ENCODE results near the gene ZBTB3.
"Not testable (repeated sequence)": the region's sequence is repeated elsewhere in the genome, so short reads cannot be mapped to it uniquely, and the experiment has no call there.

The ZBTB3 gene

GRCh38 chr11:62753736-62754603 lies at the start of gene ZBTB3:
Gene ZBTB3, minus strand, starts transcription at chr11:62754160. Its CDS starts 496 bp downstream, at chr11:62753664.
- in situ Hi-C loops (cut with MboI; ENCODE audit: low sequenced_read_pairs) = no loop called here

DNA sequence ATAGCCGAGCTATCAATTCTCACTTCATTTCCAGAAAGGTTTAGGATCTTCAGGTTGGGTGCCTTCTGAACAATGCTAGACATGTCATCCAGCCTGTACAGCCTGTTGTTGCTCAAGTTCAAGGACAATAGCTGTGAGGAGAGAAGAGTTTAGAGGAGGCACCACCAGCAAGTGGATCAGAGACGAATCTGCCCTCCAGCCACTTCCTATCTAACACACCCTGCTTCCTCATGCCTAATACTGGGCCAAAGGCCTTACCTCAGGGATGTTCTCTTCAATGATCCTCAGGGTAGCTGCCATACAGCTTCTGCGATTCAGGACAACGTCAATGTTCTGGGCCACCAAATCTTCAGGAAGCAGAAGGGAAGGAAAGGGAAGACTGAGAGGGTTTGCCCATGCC lies 47.1 kb upstream of the ZBTB3 start:
- in situ Hi-C loops (cut with MboI; ENCODE audit: low sequenced_read_pairs) = no loop called here

- in situ Hi-C loops (cut with MboI; ENCODE audit: low sequenced_read_pairs) = no loop called here
These were observed 45.5 kb upstream of the ZBTB3 start for GRCh38 chr11:62799486-62799885.

DNA sequence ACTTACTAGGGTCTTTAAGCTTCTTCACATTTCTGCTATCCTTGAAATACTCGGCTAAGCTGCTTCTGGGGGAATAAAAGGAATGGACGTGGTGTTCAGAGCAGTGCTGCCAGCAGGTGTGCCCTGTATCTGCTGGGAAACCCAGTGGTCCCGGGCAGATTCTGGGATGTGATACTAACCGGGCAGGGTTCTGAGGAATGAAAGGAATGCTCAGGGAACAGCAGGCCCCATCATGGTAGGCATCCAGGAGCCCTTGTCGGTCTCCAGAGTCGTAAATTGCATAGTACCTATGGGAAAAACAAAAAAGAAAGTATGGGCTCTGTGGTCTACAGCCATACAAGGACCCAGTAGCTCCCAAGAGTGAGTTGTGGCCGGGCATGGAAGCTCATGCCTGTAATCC lies 42.3 kb upstream of the ZBTB3 start:
- in situ Hi-C loops (cut with MboI; ENCODE audit: low sequenced_read_pairs) = no loop called here

DNA sequence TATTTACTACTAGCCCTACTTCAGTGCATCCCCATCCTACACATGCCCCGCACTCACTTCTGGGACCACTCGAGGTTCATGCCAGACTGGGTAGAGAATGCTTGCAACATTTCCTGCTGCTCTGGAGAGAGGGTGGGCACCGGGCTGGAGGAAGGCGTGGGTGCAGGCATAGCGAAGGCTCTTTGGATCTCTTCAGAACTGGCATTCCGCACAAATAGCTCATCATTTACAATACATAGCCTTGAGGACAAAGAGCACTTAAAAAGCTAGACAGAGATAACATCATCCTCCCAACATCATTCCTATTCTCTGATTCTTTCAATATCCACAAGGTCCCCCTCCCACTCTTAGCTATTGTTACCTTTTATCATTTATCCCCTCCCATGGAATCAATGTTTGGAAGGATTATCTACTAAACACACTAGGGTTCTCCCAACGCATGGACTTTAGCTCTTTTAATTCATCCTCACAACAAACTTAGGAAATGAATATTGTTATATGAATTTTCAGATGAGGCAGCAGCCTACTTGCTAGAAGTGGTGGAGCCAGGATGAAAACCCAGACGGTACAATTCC lies 40.3 kb upstream of the ZBTB3 start:
- in situ Hi-C loops (cut with MboI; ENCODE audit: low sequenced_read_pairs) = no loop called here

- in situ Hi-C loops (cut with MboI; ENCODE audit: low sequenced_read_pairs) = no loop called here
These were observed 38.2 kb upstream of the ZBTB3 start for GRCh38 chr11:62792202-62792575.

DNA sequence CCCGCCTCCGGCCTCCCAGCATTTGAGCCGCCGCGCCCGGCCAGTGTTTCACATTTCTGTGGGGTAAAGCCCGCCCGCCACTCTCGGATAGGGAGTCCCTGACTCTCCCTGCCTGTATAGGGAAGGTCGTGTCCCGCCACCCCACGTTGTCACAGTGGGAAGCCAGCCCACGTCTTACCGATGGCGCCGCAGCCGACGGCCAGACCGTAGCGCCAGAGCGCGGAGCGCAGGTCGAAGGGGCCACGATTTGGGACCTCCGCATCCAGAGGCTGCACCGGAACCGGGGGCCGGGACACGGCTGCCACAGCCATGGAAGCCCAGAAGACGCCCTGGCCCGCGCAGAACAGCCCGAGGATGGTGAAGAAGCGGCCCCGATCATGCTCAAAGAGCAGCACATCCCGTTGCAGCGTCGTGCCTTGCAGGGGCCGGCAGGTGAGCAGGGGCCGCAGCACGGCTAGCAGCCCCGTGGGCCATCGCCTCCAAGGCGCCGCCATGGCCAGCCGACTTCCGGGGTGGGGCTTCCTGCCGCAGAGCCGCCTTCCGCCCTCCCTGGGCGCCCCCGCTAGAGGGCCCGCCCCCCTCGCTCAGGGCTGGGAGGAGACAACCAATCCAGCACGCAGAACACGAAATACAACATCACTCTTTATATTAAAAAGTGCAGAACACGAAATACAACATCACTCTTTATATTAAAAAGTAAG lies 37.7 kb upstream of the ZBTB3 start, which contains the start of gene TMEM223:
Gene TMEM223, minus strand, starts transcription at position 506 of the 701 bp plus-strand sequence. Its CDS starts 12 bp downstream, at position 494.
- in situ Hi-C loops (cut with MboI; ENCODE audit: low sequenced_read_pairs) = no loop called here

- in situ Hi-C loops (cut with MboI; ENCODE audit: low sequenced_read_pairs) = no loop called here
These were observed 35.6 kb upstream of the ZBTB3 start for GRCh38 chr11:62789576-62789975.

DNA sequence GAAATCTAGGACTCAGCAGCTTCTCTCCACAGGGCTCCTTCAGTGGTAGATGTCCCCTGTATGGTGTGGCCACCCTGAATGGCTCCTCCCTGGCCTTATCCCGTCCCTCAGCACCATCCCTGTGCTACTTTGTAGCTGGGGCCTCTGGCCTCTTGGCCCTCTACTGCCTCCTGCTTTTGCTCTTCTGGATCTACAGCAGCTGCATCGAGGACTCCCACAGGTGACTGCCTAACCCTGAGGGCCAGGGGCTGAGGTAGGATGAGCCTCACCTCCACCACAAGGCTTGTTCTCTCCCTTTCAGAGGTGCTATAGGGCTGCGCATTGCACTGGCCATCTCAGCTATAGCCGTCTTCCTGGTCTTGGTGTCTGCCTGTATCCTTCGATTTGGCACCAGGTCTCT lies 35.0 kb upstream of the ZBTB3 start:
- in situ Hi-C loops (cut with MboI; ENCODE audit: low sequenced_read_pairs) = no loop called here

DNA sequence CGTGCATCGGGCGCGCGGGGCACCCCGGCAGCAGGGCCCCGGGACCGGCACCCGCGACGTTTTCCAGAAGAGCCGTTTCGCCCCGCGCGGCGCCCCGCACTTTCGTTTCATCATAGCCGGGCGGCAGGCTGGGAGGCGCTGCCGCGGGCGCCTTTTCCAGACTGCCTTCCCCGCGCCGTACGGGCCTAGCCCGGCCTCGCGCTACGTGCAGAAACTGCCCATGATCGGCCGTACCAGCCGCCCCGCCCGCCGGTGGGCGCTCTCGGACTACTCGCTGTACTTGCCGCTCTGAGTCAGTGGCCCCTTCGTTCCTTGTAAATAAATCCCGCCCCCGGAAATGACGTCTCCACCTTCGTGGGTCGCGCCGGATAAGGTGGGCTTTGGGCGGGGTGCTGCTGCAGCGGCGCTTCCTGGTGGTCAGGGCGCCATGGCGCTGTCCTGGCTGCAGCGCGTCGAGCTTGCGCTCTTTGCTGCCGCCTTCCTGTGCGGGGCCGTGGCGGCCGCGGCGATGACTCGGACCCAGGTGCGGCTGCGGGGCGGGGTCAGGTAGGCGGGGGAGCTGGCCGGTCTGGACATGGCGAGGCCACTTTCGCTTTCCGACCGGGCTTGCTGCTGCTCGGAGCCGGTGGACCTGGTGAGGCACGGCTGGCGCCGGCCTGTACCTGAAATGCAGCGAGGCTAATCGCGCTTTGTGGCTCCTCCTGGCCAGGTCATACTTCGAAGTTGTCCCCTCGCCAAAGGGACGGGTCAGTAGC lies 33.2 kb upstream of the ZBTB3 start, which contains the start of gene TMEM179B:
Gene TMEM179B, plus strand, starts transcription at position 398 of the 755 bp plus-strand sequence. Its CDS starts 30 bp downstream, at position 428.
- in situ Hi-C loops (cut with MboI; ENCODE audit: low sequenced_read_pairs) = no loop called here

DNA sequence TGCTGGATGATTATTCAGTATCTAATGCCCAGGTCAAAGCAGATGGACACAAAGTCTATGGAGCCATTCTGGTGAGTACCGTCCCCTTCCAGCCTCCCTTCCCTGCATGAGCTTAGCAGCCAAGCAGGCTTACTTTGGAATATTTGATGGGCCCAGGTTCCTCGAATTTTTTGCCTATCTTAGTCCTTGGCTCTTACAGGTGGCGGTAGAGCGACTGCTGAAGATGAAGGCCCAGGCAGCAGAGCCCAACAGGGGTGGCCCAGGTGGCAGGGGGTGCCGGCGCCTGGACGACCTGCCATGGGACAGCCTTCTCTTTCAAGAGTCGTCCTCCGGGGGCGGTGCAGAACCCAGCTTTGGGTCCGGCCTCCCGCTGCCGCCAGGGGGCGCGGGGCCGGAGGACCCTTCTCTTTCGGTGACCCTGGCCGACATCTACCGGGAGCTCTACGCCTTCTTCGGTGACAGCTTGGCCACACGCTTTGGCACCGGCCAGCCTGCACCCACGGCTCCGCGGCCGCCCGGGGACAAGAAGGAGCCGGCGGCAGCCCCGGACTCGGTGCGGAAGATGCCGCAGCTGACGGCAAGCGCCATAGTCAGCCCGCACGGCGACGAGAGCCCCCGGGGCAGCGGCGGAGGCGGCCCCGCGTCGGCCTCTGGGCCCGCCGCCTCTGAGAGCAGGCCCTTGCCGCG lies 32.5 kb upstream of the ZBTB3 start:
- in situ Hi-C loops (cut with MboI; ENCODE audit: low sequenced_read_pairs) = no loop called here

DNA sequence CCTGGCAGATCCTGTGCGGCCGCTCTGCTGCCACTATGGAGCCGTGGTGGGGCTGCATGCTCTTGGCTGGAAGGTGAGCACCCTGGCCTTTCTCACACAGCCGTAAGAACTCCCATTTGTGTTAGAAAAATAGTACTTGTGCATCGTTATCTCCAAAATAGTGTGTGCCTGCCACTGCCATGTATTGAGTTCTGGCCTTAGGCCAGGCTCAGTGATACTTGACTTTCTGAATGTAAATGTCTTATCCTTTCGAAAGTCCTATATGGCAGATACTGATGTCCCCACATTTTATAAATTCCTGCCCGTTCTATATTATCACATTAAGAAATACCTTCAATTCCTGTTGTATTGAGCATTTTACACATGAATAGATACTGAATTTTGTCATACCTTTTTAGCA lies 28.8 kb upstream of the ZBTB3 start:
- in situ Hi-C loops (cut with MboI; ENCODE audit: low sequenced_read_pairs) = no loop called here

GRCh38 chr11:62778441-62778840 lies 24.5 kb upstream of the ZBTB3 start:
- in situ Hi-C loops (cut with MboI; ENCODE audit: low sequenced_read_pairs) = no loop called here

DNA sequence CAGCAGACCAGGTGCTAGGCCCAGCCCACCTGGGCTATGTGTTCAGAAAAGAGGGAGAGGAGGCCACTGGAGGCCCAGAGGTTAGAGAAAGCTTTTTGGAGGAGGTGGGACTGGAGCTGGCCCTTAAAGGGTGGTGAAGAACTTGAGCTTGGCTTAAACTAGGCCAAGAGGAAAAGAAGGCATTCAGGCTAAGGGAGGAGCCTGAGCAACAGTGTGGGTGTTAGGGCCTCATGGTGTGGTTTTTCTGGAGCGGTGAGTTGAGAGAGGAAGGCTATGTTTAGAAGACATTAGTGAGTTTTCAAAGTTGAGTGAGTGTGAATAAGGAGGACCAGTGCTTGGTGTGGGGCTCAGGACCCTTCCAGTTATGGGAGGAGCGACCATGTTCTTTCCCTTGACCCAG lies 23.4 kb upstream of the ZBTB3 start:
- in situ Hi-C loops (cut with MboI; ENCODE audit: low sequenced_read_pairs) = no loop called here

DNA sequence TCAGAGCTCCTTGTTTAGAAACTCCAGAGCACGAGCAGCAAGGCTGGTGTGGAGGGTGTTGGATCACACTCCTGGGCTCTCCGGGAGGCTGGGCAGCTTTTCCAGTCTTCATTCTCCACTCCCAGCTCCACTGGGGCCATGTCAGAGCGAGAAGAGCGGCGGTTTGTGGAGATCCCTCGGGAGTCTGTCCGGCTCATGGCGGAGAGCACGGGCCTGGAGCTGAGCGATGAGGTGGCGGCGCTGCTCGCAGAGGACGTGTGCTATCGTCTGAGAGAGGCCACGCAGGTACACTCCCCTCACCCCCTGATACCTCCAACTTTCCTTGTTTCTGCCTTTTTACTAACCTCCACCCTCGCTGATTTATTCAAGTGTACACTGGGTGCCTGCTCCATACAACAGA lies 21.7 kb upstream of the ZBTB3 start:
- in situ Hi-C loops (cut with MboI; ENCODE audit: low sequenced_read_pairs) = no loop called here

- in situ Hi-C loops (cut with MboI; ENCODE audit: low sequenced_read_pairs) = no loop called here
These were observed 20.4 kb upstream of the ZBTB3 start for GRCh38 chr11:62774407-62774806.

GRCh38 chr11:62771144-62772021 lies 17.4 kb upstream of the ZBTB3 start, which contains the start of gene TAF6L:
Gene TAF6L, plus strand, starts transcription at chr11:62771396. Its CDS starts 4,388 bp downstream, at chr11:62775784.
- in situ Hi-C loops (cut with MboI; ENCODE audit: low sequenced_read_pairs) = no loop called here

DNA sequence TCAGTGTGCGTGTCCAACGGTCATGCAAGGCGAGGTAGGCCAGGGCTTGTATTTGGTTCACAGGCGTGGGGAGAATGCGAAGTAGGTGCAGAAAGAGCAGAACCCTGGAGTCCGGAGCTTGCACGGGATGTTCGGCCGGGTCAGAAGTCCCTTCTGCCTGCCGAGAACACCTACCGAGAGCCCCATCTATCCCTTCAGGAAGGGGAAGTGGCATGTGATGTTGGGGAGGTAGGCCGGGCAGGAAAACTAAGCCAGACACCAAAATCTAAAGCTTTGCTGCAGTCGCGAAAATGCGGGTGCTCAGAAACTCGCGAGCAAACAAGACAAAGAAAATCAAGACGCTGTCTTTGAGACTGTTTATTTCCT lies 16.8 kb upstream of the ZBTB3 start:
- in situ Hi-C loops (cut with MboI; ENCODE audit: low sequenced_read_pairs) = no loop called here

DNA sequence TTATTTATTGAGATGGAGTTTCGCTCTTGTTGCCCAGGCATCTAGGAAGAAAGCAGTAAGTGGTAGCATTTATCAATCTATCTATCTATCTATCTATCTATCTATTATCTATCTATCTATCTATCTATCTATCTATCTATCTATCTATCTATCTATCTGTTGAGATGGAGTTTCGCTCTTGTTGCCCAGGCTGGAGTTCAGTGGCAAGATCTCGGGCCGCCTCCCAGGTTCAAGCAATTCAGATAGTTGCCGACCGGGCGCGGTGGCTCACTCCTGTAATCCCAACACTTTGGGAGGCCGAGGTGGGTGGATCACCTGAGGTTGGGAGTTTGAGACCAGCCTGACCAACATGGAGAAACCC lies 6.9 kb upstream of the ZBTB3 start:
- in situ Hi-C loops (cut with MboI; ENCODE audit: low sequenced_read_pairs) = not testable (repeated sequence)

Data from HL-60/S4 treated with retinoic acid at 250 ng/mL for 4 days and 3 days (cell line).